Calu3 (cell line): ENCODE measurements around the gene OR8H2. TPM values are rescaled to one million over a fixed set of nuclear protein-coding genes. Genes with fewer than 3 reads are reported as not detected.
"Not testable (repeated sequence)": the region's sequence is repeated elsewhere in the genome, so short reads cannot be mapped to it uniquely, and the experiment has no call there.

Experiments
- Bru-seq: library from RNA; stranded (reverse); fragments of 400-500 nt; gene quantifications from one replicate; lab custom pipeline; 2021; lab: Mats Ljungman, UMichigan
- BruChase-seq, 2 experiments: library from RNA; stranded (reverse); fragments of 400-500 nt; gene quantifications; one replicate each; lab custom pipeline; 2021; lab: Mats Ljungman, UMichigan
- BruUV-seq: library from RNA; stranded (reverse); fragments of 400-500 nt; replicated peaks from 2 replicates; lab custom pipeline; 2021; lab: Mats Ljungman, UMichigan
- CTCF ChIA-PET: fragments of 300-600 bp; sonication (Branson Sonifier 250); formaldehyde crosslinking; loops from one replicate; lab custom pipeline; 2022; ENCODE audit warnings: antibody characterized with exemption; lab: Charles Lee
- DNase-seq: peaks from one replicate; pipeline ENCODE4 v3.0.0; 2022
- H3K27ac Mint-ChIP-seq: one replicate; pipeline ENCODE4 v1.8.0; 2022; ENCODE audit warnings: mixed read lengths; ENCODE audit not compliant: unreplicated experiment
- H3K27me3 Mint-ChIP-seq: one replicate; pipeline ENCODE4 v1.8.0; 2022; ENCODE audit warnings: mixed read lengths; ENCODE audit not compliant: unreplicated experiment
- H3K36me3 Mint-ChIP-seq: one replicate; pipeline ENCODE4 v1.8.0; 2022; ENCODE audit warnings: mild to moderate bottlenecking, moderate library complexity, mixed read lengths; ENCODE audit not compliant: insufficient read depth, unreplicated experiment
- H3K4me1 Mint-ChIP-seq: one replicate; pipeline ENCODE4 v1.8.0; 2022; ENCODE audit warnings: mild to moderate bottlenecking, low read depth, mixed read lengths; ENCODE audit not compliant: unreplicated experiment
- H3K4me3 Mint-ChIP-seq: one replicate; pipeline ENCODE4 v1.8.0; 2022; ENCODE audit warnings: mild to moderate bottlenecking, low read depth, moderate library complexity, mixed read lengths; ENCODE audit not compliant: unreplicated experiment
- H3K9me3 Mint-ChIP-seq: one replicate; pipeline ENCODE4 v1.8.0; 2022; ENCODE audit warnings: low read depth, mixed read lengths; ENCODE audit not compliant: unreplicated experiment
- intact Hi-C: fragments of 100-400 bp; cut with micrococcal nuclease; formaldehyde crosslinking; loops from one replicate; pipeline ENCODE4 v1.10.0; 2022; ENCODE audit not compliant: unreplicated experiment
- long read RNA-seq: library from polyadenylated mRNA; stranded (forward); transcript quantifications from one replicate; pipeline ENCODE4 v2.0.0, GENCODE V29; 2022
- total RNA-seq: library from RNA; stranded (reverse); gene quantifications from 2 replicates; pipeline ENCODE4 v1.2.3, GENCODE V29; 2022
- TF ChIP-seq, protein P1 (sequence below): fragments of 200-600 bp; IDR thresholded peaks from one replicate; pipeline ENCODE4 v1.8.0; 2022; ENCODE audit warnings: antibody characterized with exemption; ENCODE audit not compliant: unreplicated experiment

The OR8H2 gene
- total RNA-seq = not detected in 2 replicates
- not detected for Bru-seq, nascent RNA
- BruChase-seq, experiment 1, labeled RNA remaining after a 6-hour chase = not detected
- BruChase-seq, experiment 2, labeled RNA remaining after a 2-hour chase = not detected
- long read RNA-seq = 0 reads

GRCh38 chr11:56103210-56103737 lies at the start of gene OR8H2:
Gene OR8H2, plus strand, starts transcription at chr11:56103687. Its CDS starts 1,356 bp downstream, at chr11:56105043.
- no peak for DNase-seq
- no peaks in the 10 kb centered on the region for H3K27me3 Mint-ChIP-seq
- H3K27ac Mint-ChIP-seq = no peak within 1 kb of the TSS
- TF ChIP-seq, protein P1, sequence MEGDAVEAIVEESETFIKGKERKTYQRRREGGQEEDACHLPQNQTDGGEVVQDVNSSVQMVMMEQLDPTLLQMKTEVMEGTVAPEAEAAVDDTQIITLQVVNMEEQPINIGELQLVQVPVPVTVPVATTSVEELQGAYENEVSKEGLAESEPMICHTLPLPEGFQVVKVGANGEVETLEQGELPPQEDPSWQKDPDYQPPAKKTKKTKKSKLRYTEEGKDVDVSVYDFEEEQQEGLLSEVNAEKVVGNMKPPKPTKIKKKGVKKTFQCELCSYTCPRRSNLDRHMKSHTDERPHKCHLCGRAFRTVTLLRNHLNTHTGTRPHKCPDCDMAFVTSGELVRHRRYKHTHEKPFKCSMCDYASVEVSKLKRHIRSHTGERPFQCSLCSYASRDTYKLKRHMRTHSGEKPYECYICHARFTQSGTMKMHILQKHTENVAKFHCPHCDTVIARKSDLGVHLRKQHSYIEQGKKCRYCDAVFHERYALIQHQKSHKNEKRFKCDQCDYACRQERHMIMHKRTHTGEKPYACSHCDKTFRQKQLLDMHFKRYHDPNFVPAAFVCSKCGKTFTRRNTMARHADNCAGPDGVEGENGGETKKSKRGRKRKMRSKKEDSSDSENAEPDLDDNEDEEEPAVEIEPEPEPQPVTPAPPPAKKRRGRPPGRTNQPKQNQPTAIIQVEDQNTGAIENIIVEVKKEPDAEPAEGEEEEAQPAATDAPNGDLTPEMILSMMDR = no peak
- H3K4me3 Mint-ChIP-seq = no peak within 1 kb of the TSS
- H3K4me1 Mint-ChIP-seq = no peaks in the 10 kb centered on the region
- H3K9me3 Mint-ChIP-seq = peaks cover 9% of the 10 kb centered on the region
- no peaks in the 10 kb centered on the region for H3K36me3 Mint-ChIP-seq
- intact Hi-C loops = no loop called here
- BruUV-seq = no TSS peak
- CTCF ChIA-PET = no interaction called here

DNA sequence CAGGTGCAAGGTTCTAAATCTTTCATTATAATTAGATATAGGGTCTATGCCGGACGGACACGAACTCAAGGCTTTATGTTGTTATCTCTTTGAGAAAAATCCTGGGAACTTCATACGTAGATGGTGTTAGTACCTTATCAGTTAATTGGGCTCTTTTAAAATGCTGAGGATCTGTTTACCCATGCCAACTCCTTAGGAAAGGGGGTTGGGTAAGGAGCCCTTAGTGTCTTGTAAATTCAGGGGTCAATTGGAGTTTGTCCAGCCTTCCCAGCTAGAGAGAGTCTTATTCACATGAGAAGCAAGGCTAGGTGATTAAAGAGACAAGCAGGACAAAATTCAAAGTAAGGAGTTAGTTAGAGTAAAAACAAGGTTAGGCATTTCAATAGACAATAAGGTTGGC lies 47.1 kb upstream of the OR8H2 start:
- intact Hi-C loops, BruUV-seq, DNase-seq, H3K4me1 Mint-ChIP-seq, H3K27ac Mint-ChIP-seq, H3K4me3 Mint-ChIP-seq, H3K27me3 Mint-ChIP-seq, CTCF ChIA-PET, H3K36me3 Mint-ChIP-seq: not testable (repeated sequence)
- H3K9me3 Mint-ChIP-seq = peaks cover 22% of the 10 kb centered on the region

- H3K4me3 Mint-ChIP-seq, DNase-seq, intact Hi-C loops, CTCF ChIA-PET, BruUV-seq, H3K36me3 Mint-ChIP-seq, H3K4me1 Mint-ChIP-seq, H3K27ac Mint-ChIP-seq, H3K27me3 Mint-ChIP-seq: not testable (repeated sequence)
- peaks cover 16% of the 10 kb centered on the region for H3K9me3 Mint-ChIP-seq
These were observed 45.7 kb upstream of the OR8H2 start for GRCh38 chr11:56057661-56058237.

DNA sequence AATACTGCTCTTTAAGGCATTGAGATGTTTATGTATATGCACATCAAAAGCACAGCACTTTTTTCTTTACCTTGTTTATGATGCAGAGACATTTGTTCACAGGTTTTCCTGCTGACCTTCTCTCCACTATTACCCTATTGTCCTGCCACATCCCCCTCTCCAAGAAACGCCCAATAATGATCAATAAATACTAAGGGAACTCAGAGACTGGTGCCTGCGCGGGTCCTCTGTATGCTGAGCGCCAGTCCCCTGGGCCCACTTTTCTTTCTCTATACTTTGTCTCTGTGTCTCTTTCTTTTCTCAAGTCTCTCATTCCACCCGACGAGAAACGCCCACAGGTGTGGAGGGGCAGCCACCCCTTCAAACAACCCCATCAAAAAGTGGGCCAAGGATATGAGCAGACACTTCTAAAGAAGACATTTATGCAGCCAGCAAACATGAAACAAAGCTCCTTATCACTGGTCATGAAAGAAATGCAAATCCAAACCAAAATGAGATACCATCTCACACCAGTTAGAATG lies 45.2 kb upstream of the OR8H2 start:
- H3K27ac Mint-ChIP-seq, H3K4me1 Mint-ChIP-seq, H3K4me3 Mint-ChIP-seq, intact Hi-C loops, DNase-seq, BruUV-seq, H3K36me3 Mint-ChIP-seq, H3K27me3 Mint-ChIP-seq, CTCF ChIA-PET: not testable (repeated sequence)
- peaks cover 16% of the 10 kb centered on the region for H3K9me3 Mint-ChIP-seq

- no TSS peak for BruUV-seq
These were observed 36.5 kb upstream of the OR8H2 start for GRCh38 chr11:56066980-56067379.

More at GRCh38 chr11:56066980-56067379, 36.5 kb upstream of the OR8H2 start:
- Mint-ChIP-seq H3K36me3 (no peaks in the 10 kb centered on the region), H3K9me3 (peaks cover 4% of the 10 kb centered on the region), H3K27ac (no peak overlapping the region), H3K27me3 (no peaks in the 10 kb centered on the region), H3K4me1 (no peaks in the 10 kb centered on the region), H3K4me3 (no peak overlapping the region)
- no peak for DNase-seq
- TF ChIP-seq, protein P1 = no peak
- intact Hi-C loops = no loop called here
- CTCF ChIA-PET = no interaction called here
